Mammary epithelial cell (primary cell): ENCODE results near the gene VEZF1.

ENCODE experiments used
- CTCF ChIP-seq, 2 donors: IDR thresholded peaks in 1 of 2; conservative IDR thresholded peaks in 1 of 2; 2 replicates each; pipeline ENCODE4 v1.5.1; 2011 to 2012; ENCODE audit warnings: inconsistent platforms in 2 of 2, low read length in 2 of 2, mild to moderate bottlenecking in 2 of 2, control low read depth in 1 of 2, low read depth in 1 of 2; ENCODE audit not compliant: insufficient read depth in 1 of 2; ENCODE audit errors: extremely low read depth in 1 of 2
- EZH2 ChIP-seq: IDR thresholded peaks from 2 replicates; pipeline ENCODE4 v1.6.1; 2012; ENCODE audit warnings: low read length, inconsistent platforms, borderline replicate concordance

DNA sequence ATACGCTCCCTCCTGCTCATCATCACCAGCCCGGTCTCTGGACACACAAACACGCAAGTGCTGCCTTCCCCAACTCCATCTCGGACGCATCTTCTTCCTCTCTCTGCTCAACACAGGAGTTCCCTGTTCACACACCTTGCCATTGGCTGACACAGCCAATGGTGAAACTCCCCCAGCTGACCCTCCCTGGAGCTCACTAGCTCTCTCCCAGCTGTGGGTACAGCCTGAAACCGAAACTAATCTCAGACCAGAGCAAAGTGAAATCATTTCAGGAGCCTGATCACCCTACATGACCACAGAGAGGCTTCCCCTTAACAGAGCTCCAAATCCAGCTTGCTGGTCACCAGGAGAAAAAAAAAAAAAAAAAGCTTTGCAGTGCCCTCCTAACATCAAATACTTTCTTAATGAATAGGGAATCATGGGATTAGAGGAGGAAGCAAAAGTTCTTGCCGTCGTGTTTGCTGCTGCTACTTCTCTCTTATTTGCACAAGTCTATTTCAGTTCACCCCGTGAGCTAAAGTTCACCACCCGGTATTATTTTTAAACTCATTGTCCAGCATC is 41.2 kb downstream of the VEZF1 start:
- TF ChIP-seq CTCF (conservative IDR thresholded peaks at IDR 0.05 in 1 of 2, IDR thresholded peaks at IDR 0.05 in 1 of 2; ENCODE audit: extremely low read depth in 1 of 2, insufficient read depth in 1 of 2, low read depth in 1 of 2, low read length in 2 of 2) (no peak), EZH2 (no peak)
